ENCODE measurements around the gene ADAM12.

ADAM12 gene

GRCh38 chr10:126199221-126199998 lies 188.9 kb downstream of the ADAM12 start:
- Histone ChIP-seq H3K4me3 (ENCODE audit: low read depth, low read length) (peak overlapping the region; percentile 45), H2AFZ (ENCODE audit: low read length, unreplicated experiment) (peak overlapping the region; percentile 10), H3K4me1 (ENCODE audit: control insufficient read depth, insufficient read depth, low read length, unreplicated experiment) (peaks cover 18% of the 10 kb centered on the region), H3K27me3 (ENCODE audit: insufficient read depth, low read length) (no peaks in the 10 kb centered on the region), H3K27ac (ENCODE audit: low read depth, low read length) (peak overlapping the region; percentile 90), H3K79me2 (ENCODE audit: control insufficient read depth, insufficient read depth, low read length, unreplicated experiment) (peaks cover 2% of the 10 kb centered on the region), H3K36me3 (ENCODE audit: insufficient read depth, low read length) (no peaks in the 10 kb centered on the region)

DNA sequence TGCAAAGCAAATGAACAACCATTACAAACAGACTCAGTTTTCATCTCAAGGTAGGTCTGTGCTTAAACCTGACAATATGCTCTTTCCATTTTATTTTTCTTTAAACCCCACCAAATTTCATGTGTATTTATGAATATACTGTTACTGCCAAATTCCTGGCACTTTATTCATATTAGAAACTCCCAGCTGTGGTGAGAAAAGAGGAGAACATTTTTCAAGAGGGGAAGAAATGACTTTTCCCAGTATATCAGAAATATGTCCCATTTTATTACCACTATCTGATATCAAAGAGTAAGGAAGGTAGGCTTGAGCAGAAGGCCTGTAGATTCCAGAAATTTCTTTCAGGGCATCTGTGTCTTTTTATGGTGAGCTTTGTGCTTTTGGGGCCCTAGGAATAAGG lies 189.6 kb downstream of the ADAM12 start:
- Histone ChIP-seq H3K4me1 (ENCODE audit: control insufficient read depth, insufficient read depth, low read length, unreplicated experiment) (peaks cover 18% of the 10 kb centered on the region), H3K27ac (ENCODE audit: low read depth, low read length) (peak overlapping the region; percentile 90), H3K27me3 (ENCODE audit: insufficient read depth, low read length) (no peaks in the 10 kb centered on the region), H3K4me3 (ENCODE audit: low read depth, low read length) (0 out of 2 replicates have a peak overlapping the region, but pooled peaks have one; percentile 24), H3K36me3 (ENCODE audit: insufficient read depth, low read length) (no peaks in the 10 kb centered on the region), H2AFZ (ENCODE audit: low read length, unreplicated experiment) (no peak overlapping the region), H3K79me2 (ENCODE audit: control insufficient read depth, insufficient read depth, low read length, unreplicated experiment) (peaks cover 2% of the 10 kb centered on the region)

GRCh38 chr10:126197036-126197543 lies 191.2 kb downstream of the ADAM12 start:
- Histone ChIP-seq H3K27me3 (ENCODE audit: insufficient read depth, low read length) (no peaks in the 10 kb centered on the region), H3K4me3 (ENCODE audit: low read depth, low read length) (no peak overlapping the region), H3K79me2 (ENCODE audit: control insufficient read depth, insufficient read depth, low read length, unreplicated experiment) (peaks cover 2% of the 10 kb centered on the region), H3K27ac (ENCODE audit: low read depth, low read length) (no peak overlapping the region), H3K4me1 (ENCODE audit: control insufficient read depth, insufficient read depth, low read length, unreplicated experiment) (peaks cover 18% of the 10 kb centered on the region), H3K36me3 (ENCODE audit: insufficient read depth, low read length) (no peaks in the 10 kb centered on the region), H2AFZ (ENCODE audit: low read length, unreplicated experiment) (no peak overlapping the region)

GRCh38 chr10:126196281-126196680 lies 192.0 kb downstream of the ADAM12 start:
- no peaks in the 10 kb centered on the region for H3K27me3 ChIP-seq (ENCODE audit: insufficient read depth, low read length)
- H2AFZ ChIP-seq (ENCODE audit: low read length, unreplicated experiment): no peak overlapping the region
- no peak overlapping the region for H3K27ac ChIP-seq (ENCODE audit: low read depth, low read length)
- H3K4me3 ChIP-seq (ENCODE audit: low read depth, low read length): no peak overlapping the region
- peaks cover 18% of the 10 kb centered on the region for H3K4me1 ChIP-seq (ENCODE audit: control insufficient read depth, insufficient read depth, low read length, unreplicated experiment)
- no peaks in the 10 kb centered on the region for H3K36me3 ChIP-seq (ENCODE audit: insufficient read depth, low read length)
- H3K79me2 ChIP-seq (ENCODE audit: control insufficient read depth, insufficient read depth, low read length, unreplicated experiment): peaks cover 2% of the 10 kb centered on the region

DNA sequence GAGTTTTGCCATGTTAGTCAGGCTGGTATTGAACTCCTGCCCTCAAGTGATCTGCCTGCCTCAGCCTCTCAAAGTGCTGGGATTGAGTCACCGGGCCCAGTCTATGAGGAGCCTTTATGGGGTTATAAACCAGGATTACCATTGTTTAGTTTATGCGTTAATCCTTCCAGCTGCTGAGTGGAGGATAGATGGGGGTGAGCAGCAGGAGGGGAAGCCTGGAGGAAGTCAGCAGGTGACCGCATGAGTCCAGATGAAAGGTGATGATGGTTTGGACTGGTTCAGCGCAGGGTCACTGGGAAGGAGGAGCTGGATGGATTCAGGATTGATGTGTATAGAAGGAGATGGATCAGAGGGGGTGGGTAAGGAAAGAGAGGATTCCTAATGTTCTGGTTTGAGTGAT lies 197.1 kb downstream of the ADAM12 start:
- Histone ChIP-seq H3K4me3 (ENCODE audit: low read depth, low read length) (no peak overlapping the region), H3K36me3 (ENCODE audit: insufficient read depth, low read length) (no peaks in the 10 kb centered on the region), H3K27ac (ENCODE audit: low read depth, low read length) (no peak overlapping the region), H3K4me1 (ENCODE audit: control insufficient read depth, insufficient read depth, low read length, unreplicated experiment) (peaks cover 17% of the 10 kb centered on the region), H2AFZ (ENCODE audit: low read length, unreplicated experiment) (no peak overlapping the region), H3K79me2 (ENCODE audit: control insufficient read depth, insufficient read depth, low read length, unreplicated experiment) (no peaks in the 10 kb centered on the region), H3K27me3 (ENCODE audit: insufficient read depth, low read length) (no peaks in the 10 kb centered on the region)

DNA sequence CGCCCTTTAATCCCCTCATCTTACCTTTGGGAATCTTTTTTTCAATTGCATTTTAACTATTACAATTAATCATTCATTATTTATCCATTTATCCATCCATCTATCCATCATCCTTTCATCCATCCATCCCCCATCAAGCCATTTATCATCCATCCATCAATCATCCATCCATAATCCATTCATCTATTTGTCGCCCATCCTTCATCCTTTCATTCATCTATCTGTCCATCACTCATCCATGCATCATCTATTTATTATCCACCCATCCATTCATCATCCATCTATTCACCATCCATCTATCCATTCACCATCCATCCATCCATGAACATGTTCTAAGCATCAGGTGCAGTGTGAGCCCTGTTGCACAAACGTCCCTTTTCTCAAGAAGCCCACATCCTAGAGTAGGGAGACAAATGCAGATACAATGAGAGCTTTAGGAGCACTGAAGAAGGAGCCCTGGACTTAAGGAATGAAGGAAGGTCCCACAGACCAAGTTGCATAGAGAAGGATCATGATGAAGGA lies 199.5 kb downstream of the ADAM12 start:
- no peak overlapping the region for H3K27ac ChIP-seq (ENCODE audit: low read depth, low read length)
- H3K79me2 ChIP-seq (ENCODE audit: control insufficient read depth, insufficient read depth, low read length, unreplicated experiment): no peaks in the 10 kb centered on the region
- H3K27me3 ChIP-seq (ENCODE audit: insufficient read depth, low read length): no peaks in the 10 kb centered on the region
- peaks cover 3% of the 10 kb centered on the region; the same call in 1 of the 2 replicates for H3K36me3 ChIP-seq (ENCODE audit: insufficient read depth, low read length)
- H2AFZ ChIP-seq (ENCODE audit: low read length, unreplicated experiment): no peak overlapping the region
- no peak overlapping the region for H3K4me3 ChIP-seq (ENCODE audit: low read depth, low read length)
- H3K4me1 ChIP-seq (ENCODE audit: control insufficient read depth, insufficient read depth, low read length, unreplicated experiment): peaks cover 26% of the 10 kb centered on the region

GRCh38 chr10:126187399-126187798 lies 200.9 kb downstream of the ADAM12 start:
- no peak overlapping the region for H3K4me3 ChIP-seq (ENCODE audit: low read depth, low read length)
- no peaks in the 10 kb centered on the region for H3K27me3 ChIP-seq (ENCODE audit: insufficient read depth, low read length)
- no peak overlapping the region for H3K27ac ChIP-seq (ENCODE audit: low read depth, low read length)
- H3K79me2 ChIP-seq (ENCODE audit: control insufficient read depth, insufficient read depth, low read length, unreplicated experiment): no peaks in the 10 kb centered on the region
- peaks cover 3% of the 10 kb centered on the region; the same call in 1 of the 2 replicates for H3K36me3 ChIP-seq (ENCODE audit: insufficient read depth, low read length)
- no peak overlapping the region for H2AFZ ChIP-seq (ENCODE audit: low read length, unreplicated experiment)
- peaks cover 26% of the 10 kb centered on the region for H3K4me1 ChIP-seq (ENCODE audit: control insufficient read depth, insufficient read depth, low read length, unreplicated experiment)

DNA sequence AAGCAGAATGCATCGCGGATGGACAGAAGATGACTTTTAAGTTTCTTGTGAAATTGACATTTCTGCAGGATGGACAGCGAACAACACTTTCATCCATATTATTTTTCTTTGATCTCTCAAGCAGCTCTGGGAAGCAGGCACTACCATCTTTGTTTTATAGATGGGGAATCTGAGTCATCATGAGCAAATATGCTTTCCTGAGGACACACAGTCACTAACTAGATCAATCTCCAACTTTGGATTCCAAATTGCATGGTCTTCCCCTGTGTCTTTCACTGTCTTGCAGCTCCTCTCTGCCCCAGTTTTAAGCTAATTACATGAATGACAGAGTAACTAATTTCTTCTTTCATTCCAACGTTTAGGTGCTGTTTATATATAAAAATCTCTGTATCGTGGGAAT lies 201.5 kb downstream of the ADAM12 start:
- H3K27me3 ChIP-seq (ENCODE audit: insufficient read depth, low read length): no peaks in the 10 kb centered on the region
- peak overlapping the region; percentile 13; the same call in 1 of the 2 replicates for H3K27ac ChIP-seq (ENCODE audit: low read depth, low read length)
- H2AFZ ChIP-seq (ENCODE audit: low read length, unreplicated experiment): no peak overlapping the region
- H3K4me1 ChIP-seq (ENCODE audit: control insufficient read depth, insufficient read depth, low read length, unreplicated experiment): peaks cover 26% of the 10 kb centered on the region
- H3K79me2 ChIP-seq (ENCODE audit: control insufficient read depth, insufficient read depth, low read length, unreplicated experiment): no peaks in the 10 kb centered on the region
- no peak overlapping the region for H3K4me3 ChIP-seq (ENCODE audit: low read depth, low read length)
- peaks cover 3% of the 10 kb centered on the region; the same call in 1 of the 2 replicates for H3K36me3 ChIP-seq (ENCODE audit: insufficient read depth, low read length)

GRCh38 chr10:126185676-126186447 lies 202.4 kb downstream of the ADAM12 start:
- no peaks in the 10 kb centered on the region for H3K79me2 ChIP-seq (ENCODE audit: control insufficient read depth, insufficient read depth, low read length, unreplicated experiment)

DNA sequence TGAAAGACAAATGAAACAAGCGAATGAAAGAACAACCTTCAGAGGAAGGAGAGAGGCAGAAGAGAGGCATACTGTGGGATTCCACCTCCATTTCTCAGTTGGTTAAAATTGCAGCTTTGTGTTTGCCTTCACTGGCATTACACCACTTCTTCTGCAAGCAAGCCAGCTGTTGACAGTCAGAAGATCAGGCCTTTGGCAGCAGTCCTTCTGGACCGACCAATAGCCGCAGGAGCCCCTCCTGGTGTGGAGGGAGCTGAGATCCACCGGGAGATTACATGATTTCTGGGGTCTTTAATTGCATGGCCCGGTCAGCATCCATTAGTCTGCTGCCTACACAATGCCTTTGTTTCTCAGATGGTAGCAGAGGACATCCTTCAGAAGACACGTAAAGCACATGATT lies 206.7 kb downstream of the ADAM12 start:
- H3K27me3 ChIP-seq (ENCODE audit: insufficient read depth, low read length): no peaks in the 10 kb centered on the region

More at GRCh38 chr10:126185676-126186447, 202.4 kb downstream of the ADAM12 start:
- H3K27ac ChIP-seq (ENCODE audit: low read depth, low read length): peak overlapping the region; percentile 63
- peaks cover 3% of the 10 kb centered on the region; the same call in 1 of the 2 replicates for H3K36me3 ChIP-seq (ENCODE audit: insufficient read depth, low read length)
- no peaks in the 10 kb centered on the region for H3K27me3 ChIP-seq (ENCODE audit: insufficient read depth, low read length)
- peak overlapping the region; percentile 9 for H2AFZ ChIP-seq (ENCODE audit: low read length, unreplicated experiment)
- H3K4me1 ChIP-seq (ENCODE audit: control insufficient read depth, insufficient read depth, low read length, unreplicated experiment): peaks cover 23% of the 10 kb centered on the region
- no peak overlapping the region for H3K4me3 ChIP-seq (ENCODE audit: low read depth, low read length)

More for the DNA sequence above, 206.7 kb downstream of the ADAM12 start:
- no peak overlapping the region for H3K27ac ChIP-seq (ENCODE audit: low read depth, low read length)
- H3K4me3 ChIP-seq (ENCODE audit: low read depth, low read length): no peak overlapping the region
- H3K4me1 ChIP-seq (ENCODE audit: control insufficient read depth, insufficient read depth, low read length, unreplicated experiment): peaks cover 22% of the 10 kb centered on the region
- H3K79me2 ChIP-seq (ENCODE audit: control insufficient read depth, insufficient read depth, low read length, unreplicated experiment): no peaks in the 10 kb centered on the region
- H2AFZ ChIP-seq (ENCODE audit: low read length, unreplicated experiment): no peak overlapping the region
- H3K36me3 ChIP-seq (ENCODE audit: insufficient read depth, low read length): peaks cover 3% of the 10 kb centered on the region; the same call in 1 of the 2 replicates
